NCI-H2107 treated with DMSO at 0.1 percent for 48 hours (cell line): ENCODE measurements around the gene UBLCP1.
"Not testable (repeated sequence)": the region's sequence is repeated elsewhere in the genome, so short reads cannot be mapped to it uniquely, and the experiment has no call there.

Experiments
- DNase-seq: peaks from one replicate; lab custom pipeline; 2025; ENCODE audit not compliant: unreplicated experiment; lab: John Stamatoyannopoulos, UW

Gene UBLCP1, protein sequence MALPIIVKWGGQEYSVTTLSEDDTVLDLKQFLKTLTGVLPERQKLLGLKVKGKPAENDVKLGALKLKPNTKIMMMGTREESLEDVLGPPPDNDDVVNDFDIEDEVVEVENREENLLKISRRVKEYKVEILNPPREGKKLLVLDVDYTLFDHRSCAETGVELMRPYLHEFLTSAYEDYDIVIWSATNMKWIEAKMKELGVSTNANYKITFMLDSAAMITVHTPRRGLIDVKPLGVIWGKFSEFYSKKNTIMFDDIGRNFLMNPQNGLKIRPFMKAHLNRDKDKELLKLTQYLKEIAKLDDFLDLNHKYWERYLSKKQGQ

GRCh38 chr5:159262859-159263568, at the start of gene UBLCP1:
Gene UBLCP1 (plus strand): TSS chr5:159263290. CDS start chr5:159268916, 5,626 bp downstream.
- peak; percentile 80 for DNase-seq

GRCh38 chr5:159214486-159215271, 48.4 kb upstream of the UBLCP1 start:
- no peak for DNase-seq

- DNase-seq = no peak
Observed at GRCh38 chr5:159215886-159216285, 47.2 kb upstream of the UBLCP1 start.

GRCh38 chr5:159216454-159216853, 46.6 kb upstream of the UBLCP1 start:
- DNase-seq = no peak

- DNase-seq = no peak
Observed at GRCh38 chr5:159217236-159217635, 45.9 kb upstream of the UBLCP1 start.

GRCh38 chr5:159218595-159219023, 44.5 kb upstream of the UBLCP1 start:
- no peak for DNase-seq

- no peak for DNase-seq
Observed at GRCh38 chr5:159220206-159220605, 42.9 kb upstream of the UBLCP1 start.

DNA sequence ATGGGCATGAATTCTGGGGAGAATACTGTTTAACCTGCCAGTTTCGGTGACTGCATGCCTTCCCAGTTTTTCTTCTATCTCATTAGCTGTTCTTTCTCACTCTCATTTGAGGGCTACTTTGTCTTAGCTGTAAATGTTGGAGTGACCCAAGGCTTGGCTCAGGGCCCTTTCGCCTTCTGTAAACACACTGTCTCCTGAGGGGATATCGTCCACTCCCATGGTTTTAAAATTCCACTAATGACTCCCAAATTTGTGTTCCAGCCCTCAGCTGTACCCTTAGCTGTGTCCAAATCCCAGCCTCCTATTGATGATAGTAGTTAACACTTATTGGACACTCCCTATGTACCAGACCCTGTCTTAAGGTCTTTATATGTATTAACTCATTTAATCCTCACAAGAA, 39.6 kb upstream of the UBLCP1 start:
- no peak for DNase-seq

- no peak for DNase-seq
Observed at GRCh38 chr5:159224471-159224870, 38.6 kb upstream of the UBLCP1 start.

DNA sequence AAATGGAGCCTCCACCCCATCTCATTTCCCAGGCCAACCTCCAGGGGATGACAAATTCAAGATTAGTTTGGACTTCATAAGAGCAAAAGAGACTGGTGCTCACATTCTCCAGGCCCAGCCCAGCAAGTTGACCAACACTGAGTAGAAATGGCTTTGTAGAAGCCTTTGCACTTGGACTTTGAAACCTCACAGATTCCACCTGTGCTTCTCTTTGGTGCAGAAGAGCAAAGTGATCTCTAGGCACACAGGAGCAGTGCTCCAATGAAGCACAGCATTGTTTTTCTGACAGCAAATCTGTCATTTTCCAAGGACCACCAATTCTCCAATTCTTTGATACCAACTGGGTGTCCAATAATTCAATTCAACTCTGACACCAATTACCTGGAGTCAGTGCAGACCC, 36.6 kb upstream of the UBLCP1 start:
- DNase-seq = no peak

- DNase-seq = no peak
Observed at GRCh38 chr5:159227452-159227851, 35.6 kb upstream of the UBLCP1 start.

DNA sequence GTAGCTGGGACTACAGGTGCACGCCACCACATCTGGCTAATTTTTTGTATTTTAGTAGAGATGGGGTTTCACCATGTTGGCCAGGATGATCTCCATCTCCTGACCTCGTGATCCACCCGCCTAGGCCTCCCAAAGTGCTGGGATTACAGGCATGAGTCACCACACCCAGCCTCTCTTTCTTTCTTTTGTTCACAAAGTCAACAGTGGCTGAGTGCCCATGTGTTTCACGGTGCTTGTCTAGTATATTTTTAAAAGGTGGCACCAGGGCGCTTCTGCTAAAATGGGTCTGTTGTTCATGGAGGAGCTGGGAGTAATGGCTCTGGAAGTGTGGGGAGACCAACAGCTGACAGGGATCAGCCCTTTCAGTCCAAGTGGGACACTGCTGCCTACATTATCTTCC, 35.0 kb upstream of the UBLCP1 start:
- DNase-seq = peak; percentile 11

DNA sequence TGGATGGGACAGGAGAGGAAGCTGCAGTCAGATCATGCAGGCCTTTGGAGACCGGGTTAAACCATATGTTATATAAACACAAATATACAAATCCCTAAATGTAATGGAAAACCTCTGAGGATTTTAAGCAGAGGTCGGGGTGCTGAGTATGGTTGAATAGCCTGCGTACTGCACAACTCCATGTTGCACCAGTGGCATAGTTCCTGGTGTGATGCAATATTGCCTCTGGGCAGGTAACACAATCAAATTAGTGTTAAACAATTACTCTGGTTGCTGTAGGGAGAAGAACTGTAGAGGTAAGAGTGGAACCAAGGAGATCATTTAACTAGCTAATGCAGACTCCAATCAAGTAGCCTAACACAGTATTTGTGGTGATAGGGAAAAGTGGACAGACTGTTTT, 32.4 kb upstream of the UBLCP1 start:
- DNase-seq = no peak

DNA sequence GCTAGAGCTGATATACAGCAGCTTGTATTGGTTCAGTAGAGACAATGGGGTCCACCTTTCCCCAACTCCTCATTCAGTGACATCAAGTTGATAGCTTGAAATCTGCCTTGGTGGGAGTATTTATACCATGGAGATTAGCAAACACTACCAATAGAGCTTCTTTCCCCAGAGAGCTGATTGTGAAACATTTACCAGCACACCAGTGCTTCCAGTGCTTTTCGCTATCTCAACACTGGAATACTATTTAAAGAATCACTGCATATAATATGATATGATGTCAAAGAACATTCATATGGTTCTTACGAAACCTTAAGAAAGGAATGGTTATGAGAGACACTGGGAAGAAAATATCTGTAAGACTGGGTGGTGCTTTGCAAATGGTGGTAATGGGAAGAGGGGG, 31.9 kb upstream of the UBLCP1 start:
- no peak for DNase-seq

DNA sequence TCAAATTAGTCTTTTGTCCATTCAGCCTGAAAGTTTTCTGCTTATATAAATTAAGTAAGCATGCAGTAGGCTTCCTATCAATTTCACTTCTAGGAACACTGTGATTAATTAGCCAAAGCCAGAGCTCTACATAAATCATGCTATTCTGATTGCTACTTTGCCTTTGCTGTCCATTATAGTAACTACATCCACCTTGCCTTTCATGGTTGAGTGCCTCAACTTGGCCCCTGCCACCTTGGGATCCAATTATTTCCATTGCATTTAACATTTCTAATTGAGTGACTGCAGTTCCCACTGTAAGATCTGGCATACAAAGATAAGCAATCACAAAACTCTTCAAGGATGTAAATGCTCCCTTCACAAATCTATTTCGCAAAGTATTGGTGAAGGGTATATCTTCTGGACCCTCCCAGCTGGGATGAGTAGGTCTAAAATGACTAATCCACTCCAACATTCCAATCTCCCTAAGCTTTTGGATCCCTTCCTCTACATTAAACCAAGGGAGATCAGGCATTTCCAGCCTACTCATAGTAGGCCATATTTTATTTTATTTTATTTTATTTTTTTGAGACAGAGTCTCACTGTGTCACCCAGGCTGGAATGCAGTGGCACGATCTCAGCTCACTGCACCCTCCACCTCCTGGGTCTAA, 27.1 kb upstream of the UBLCP1 start:
- not testable (repeated sequence) for DNase-seq

- DNase-seq = no peak
Observed at GRCh38 chr5:159240301-159240870, 22.7 kb upstream of the UBLCP1 start.

GRCh38 chr5:159241946-159242552, 21.0 kb upstream of the UBLCP1 start:
- no peak for DNase-seq

- no peak for DNase-seq
Observed at GRCh38 chr5:159242656-159243055, 20.4 kb upstream of the UBLCP1 start.

DNA sequence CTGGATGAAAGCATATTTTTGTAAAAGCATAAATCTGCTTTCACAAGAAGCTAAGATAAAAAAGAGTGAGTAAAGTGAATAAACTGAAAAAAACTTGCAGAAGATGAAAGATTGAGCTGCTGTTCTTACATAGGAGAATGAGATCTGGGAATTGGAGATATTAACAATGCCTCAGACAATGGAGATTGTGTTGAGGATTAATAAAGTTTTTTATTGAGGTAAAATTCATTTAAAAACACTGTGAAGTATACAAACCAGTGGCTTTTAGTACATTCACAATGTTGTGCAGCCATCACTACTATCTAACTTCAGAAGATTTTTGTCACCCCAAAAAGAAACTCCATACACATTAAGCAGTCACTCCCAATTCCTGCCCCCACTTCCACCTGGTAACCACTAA, 19.7 kb upstream of the UBLCP1 start:
- no peak for DNase-seq

DNA sequence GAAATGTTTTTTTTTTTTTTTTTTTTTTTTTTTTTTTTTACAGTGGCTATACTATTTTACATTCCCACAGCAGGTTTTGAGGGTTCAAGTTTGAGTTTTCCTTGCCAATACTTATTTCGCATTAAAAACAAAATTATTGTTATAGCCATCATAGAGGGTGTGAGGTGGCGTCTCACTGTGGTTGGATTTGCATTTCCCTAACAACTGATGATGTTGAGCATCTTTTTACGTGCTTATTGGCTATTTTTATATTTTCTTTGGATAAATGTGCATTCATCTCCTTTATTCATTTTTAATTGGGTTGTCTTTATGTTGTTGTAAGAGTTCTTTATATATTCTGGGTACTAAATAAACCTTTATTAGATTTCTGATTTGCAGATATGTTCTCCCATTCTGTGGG, 18.9 kb upstream of the UBLCP1 start:
- DNase-seq = no peak

- no peak for DNase-seq
Observed at GRCh38 chr5:159244890-159245289, 18.2 kb upstream of the UBLCP1 start.
